GM19023 (cell line): Measurements from ENCODE around the gene CPSF3.
"Not testable (repeated sequence)": the region's sequence is repeated elsewhere in the genome, so short reads cannot be mapped to it uniquely, and the experiment has no call there.

ENCODE experiments used
- ATAC-seq: cut with Tn5 transposase; IDR thresholded peaks from one replicate; pipeline ENCODE4 v1.9.1; 2021; ENCODE audit warnings: mild to moderate bottlenecking, moderate library complexity; ENCODE audit not compliant: unreplicated experiment

The CPSF3 gene

DNA sequence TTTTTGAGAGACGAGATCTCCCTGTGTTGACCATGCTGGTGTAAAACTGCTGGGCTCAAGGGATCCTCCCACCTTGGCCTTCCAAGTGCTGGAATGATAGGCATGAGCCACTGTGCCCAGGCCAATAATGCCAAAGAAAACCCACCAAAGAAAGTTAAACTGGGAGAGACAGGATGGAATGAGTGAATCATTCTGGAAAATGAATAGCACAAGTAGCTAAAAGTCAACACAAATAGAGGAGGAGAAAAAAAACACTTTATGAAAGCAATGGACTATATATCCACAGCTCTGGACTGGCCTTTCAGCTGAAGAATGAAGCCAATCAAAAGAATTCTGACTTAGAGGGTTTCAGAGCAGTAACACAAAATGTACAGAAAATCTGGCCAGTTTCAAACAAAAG lies 74.8 kb downstream of the CPSF3 start:
- no peak for ATAC-seq

DNA sequence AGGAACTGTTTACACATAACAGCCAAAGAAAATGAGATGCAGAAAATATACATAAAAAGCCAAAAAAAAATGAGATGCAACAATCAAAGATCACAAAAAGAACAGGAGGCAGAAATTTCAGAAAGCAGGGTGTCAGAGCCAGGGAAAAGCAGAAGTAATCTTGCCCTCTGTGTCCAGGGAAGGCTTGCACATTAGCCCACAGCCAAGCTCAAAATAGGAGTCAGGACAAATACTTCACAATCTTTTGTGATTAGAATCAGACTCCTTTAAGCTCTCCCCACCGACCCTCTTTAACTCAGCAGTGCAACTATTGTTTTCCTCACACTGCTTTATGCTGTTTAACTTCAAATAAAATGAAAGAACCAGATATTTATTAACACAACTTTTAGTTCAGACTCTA lies 85.5 kb downstream of the CPSF3 start:
- ATAC-seq = no peak

DNA sequence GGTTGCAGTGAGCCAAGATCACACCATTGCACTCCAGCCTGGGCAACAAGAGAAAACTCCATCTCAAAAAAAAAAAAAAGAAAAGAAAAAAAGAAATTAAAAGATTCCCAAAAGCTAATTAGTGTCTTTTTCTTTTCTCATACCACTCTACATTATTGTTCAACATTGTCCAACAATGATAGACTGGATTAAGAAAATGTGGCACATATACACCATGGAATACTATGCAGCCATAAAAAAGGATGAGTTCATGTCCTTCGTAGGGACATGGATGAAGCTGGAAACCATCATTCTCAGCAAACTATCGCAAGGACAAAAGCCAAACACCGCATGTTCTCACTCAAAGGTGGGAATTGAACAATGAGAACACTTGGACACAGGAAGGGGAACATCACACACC lies 90.5 kb downstream of the CPSF3 start:
- ATAC-seq = not testable (repeated sequence)

DNA sequence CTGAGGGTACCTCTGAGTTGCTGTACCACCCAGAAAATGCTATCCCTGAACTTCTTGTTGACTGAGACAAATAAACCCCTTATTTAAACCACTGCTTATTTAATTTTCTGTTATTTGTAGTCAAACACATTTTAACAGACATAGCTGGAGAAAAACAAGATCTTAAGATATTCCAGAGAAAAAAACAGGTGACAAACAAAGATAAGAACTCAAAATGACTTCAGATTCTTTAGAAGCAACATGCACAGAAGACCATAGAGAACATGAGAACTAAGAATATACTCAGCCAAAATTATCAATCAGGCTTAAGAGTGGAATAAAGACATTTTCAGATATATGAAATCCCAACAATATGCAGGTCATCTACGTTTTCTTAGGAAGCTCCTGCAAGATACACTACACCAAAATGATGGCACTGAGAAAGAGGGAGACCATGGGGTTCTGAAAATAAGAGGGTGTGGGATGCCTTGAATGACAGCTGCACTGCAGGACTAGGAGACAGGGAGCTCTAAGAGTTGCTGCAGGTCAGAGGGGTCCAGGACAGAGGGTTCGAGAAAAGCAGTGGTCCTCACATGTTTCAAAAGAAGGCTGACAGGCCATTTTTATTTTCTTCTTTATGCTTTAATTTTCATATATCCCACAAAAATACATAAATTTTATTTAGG lies 93.8 kb downstream of the CPSF3 start:
- ATAC-seq = no peak

DNA sequence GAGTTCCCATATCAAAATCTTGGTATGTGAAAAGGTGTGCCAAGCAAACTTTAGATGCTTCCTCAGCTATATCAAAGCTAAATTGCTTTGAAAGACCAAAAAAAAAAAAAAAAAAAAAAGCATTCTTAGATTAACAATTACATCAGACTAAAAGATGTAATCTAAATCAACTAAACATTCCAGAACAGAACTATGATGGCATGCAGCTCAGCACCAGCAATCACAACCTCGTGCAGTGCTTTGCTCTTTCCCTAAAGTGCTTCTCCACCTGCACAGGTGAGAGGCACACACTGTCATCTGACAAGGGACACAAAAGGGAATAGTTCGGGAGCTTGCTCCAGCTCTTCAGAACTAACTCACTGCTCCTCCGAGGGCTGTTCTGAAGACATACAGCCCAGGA lies 94.7 kb downstream of the CPSF3 start:
- ATAC-seq = no peak

DNA sequence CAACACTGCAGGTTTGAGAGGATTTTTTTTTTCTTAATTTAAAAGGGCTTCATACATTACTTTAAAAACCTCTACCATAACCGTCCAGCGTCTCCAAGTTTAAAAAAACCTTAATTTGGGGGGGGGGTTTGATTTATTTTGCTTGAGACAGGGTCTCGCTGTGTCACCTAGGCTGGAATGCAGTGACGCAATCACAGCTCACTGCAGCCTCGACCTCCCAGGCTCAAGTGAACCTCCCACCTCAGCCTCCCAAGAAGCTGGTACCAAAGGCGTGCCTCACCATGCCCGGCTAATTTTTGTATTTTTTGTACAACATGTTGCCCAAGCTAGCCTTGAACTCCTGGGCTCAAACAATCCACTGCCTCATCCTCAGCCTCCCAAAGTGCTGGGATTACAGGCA lies 95.3 kb downstream of the CPSF3 start:
- ATAC-seq = no peak

DNA sequence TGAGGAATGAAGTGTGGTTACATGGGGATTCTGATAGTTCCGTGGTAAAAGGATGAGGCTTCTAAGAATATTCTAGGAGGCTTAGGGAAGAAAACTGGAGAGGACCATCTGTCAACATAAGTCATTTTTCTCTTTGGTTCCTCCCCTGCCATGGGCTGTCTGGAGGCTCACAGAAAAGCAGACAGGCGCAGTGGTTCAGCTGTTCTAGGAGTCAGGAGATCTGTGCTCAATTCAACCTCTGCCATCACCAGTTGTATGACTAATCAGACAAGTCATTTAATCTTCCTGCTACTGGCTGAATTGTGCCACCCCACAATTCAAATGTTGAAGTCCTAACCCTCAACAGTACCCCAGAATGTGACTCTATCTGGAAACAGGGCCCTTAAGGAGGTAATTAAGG lies 95.8 kb downstream of the CPSF3 start:
- ATAC-seq = no peak
